Suprapubic skin (tissue), 4 donors: ENCODE results near the gene CCND1.

Source experiments
- CTCF ChIP-seq, 2 donors: fragments of 200-600 bp in 1 of 2; fragments of 450-650 bp in 1 of 2; sonication (generic) in 1 of 2; IDR thresholded peaks; one replicate each; pipeline ENCODE4 v1.5.1; 2016 to 2019; ENCODE audit warnings: antibody characterized with exemption in 2 of 2, mild to moderate bottlenecking in 1 of 2, moderate library complexity in 1 of 2
- EP300 ChIP-seq: sonication (generic); formaldehyde crosslinking; IDR thresholded peaks from one replicate; pipeline ENCODE4 v1.6.1; 2017; ENCODE audit warnings: antibody characterized with exemption
- POLR2A ChIP-seq, 2 donors: fragments of 450-650 bp; IDR thresholded peaks; one replicate each; pipeline ENCODE4 v1.6.1; 2017; ENCODE audit warnings: antibody characterized with exemption in 2 of 2, mild to moderate bottlenecking in 2 of 2, moderate library complexity in 2 of 2
- POLR2AphosphoS5 ChIP-seq, 3 donors: sonication (generic); formaldehyde crosslinking; IDR thresholded peaks; one replicate each; pipeline ENCODE4 v1.6.1; 2017; ENCODE audit warnings: antibody characterized with exemption in 3 of 3

GRCh38 chr11:69592986-69593650 is 47.8 kb upstream of the CCND1 start:
- no peak for TF ChIP-seq EP300
- TF ChIP-seq POLR2A (IDR thresholded peaks at IDR 0.05) = no peak
- no peak for TF ChIP-seq CTCF (IDR thresholded peaks at IDR 0.05)
- no peak for TF ChIP-seq POLR2AphosphoS5 (IDR thresholded peaks at IDR 0.05)
